Nephron progenitor cell (in vitro differentiated cells): ENCODE measurements around the gene SEC16A.

Experiments
- DNase-seq: peaks from one replicate; pipeline ENCODE4 v3.0.0; 2021
- H3K27ac Mint-ChIP-seq: 2 replicates; pipeline ENCODE4 v1.8.0; 2021; ENCODE audit warnings: mild to moderate bottlenecking, moderate library complexity, mixed read lengths
- H3K27me3 Mint-ChIP-seq: 2 replicates; pipeline ENCODE4 v1.8.0; 2021; ENCODE audit warnings: mild to moderate bottlenecking, low read depth, mixed read lengths; ENCODE audit not compliant: poor library complexity
- H3K36me3 Mint-ChIP-seq: 2 replicates; pipeline ENCODE4 v1.8.0; 2021; ENCODE audit warnings: low read depth, mixed read lengths
- H3K4me1 Mint-ChIP-seq: 2 replicates; pipeline ENCODE4 v1.8.0; 2021; ENCODE audit warnings: mixed read lengths
- H3K4me3 Mint-ChIP-seq: 2 replicates; pipeline ENCODE4 v1.8.0; 2021; ENCODE audit warnings: mild to moderate bottlenecking, moderate library complexity, mixed read lengths
- H3K9me3 Mint-ChIP-seq: 2 replicates; pipeline ENCODE4 v1.8.0; 2021; ENCODE audit warnings: mild to moderate bottlenecking, moderate library complexity, mixed read lengths
- TF ChIP-seq, protein P1 (sequence below): fragments of 200-600 bp; sonication (generic); IDR thresholded peaks from 2 replicates; pipeline ENCODE4 v1.5.0; 2021; ENCODE audit warnings: antibody characterized with exemption

SEC16A gene, protein sequence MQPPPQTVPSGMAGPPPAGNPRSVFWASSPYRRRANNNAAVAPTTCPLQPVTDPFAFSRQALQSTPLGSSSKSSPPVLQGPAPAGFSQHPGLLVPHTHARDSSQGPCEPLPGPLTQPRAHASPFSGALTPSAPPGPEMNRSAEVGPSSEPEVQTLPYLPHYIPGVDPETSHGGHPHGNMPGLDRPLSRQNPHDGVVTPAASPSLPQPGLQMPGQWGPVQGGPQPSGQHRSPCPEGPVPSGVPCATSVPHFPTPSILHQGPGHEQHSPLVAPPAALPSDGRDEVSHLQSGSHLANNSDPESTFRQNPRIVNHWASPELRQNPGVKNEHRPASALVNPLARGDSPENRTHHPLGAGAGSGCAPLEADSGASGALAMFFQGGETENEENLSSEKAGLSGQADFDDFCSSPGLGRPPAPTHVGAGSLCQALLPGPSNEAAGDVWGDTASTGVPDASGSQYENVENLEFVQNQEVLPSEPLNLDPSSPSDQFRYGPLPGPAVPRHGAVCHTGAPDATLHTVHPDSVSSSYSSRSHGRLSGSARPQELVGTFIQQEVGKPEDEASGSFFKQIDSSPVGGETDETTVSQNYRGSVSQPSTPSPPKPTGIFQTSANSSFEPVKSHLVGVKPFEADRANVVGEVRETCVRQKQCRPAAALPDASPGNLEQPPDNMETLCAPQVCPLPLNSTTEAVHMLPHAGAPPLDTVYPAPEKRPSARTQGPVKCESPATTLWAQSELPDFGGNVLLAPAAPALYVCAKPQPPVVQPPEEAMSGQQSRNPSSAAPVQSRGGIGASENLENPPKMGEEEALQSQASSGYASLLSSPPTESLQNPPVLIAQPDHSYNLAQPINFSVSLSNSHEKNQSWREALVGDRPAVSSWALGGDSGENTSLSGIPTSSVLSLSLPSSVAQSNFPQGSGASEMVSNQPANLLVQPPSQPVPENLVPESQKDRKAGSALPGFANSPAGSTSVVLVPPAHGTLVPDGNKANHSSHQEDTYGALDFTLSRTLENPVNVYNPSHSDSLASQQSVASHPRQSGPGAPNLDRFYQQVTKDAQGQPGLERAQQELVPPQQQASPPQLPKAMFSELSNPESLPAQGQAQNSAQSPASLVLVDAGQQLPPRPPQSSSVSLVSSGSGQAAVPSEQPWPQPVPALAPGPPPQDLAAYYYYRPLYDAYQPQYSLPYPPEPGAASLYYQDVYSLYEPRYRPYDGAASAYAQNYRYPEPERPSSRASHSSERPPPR (N-terminal part only)

DNA sequence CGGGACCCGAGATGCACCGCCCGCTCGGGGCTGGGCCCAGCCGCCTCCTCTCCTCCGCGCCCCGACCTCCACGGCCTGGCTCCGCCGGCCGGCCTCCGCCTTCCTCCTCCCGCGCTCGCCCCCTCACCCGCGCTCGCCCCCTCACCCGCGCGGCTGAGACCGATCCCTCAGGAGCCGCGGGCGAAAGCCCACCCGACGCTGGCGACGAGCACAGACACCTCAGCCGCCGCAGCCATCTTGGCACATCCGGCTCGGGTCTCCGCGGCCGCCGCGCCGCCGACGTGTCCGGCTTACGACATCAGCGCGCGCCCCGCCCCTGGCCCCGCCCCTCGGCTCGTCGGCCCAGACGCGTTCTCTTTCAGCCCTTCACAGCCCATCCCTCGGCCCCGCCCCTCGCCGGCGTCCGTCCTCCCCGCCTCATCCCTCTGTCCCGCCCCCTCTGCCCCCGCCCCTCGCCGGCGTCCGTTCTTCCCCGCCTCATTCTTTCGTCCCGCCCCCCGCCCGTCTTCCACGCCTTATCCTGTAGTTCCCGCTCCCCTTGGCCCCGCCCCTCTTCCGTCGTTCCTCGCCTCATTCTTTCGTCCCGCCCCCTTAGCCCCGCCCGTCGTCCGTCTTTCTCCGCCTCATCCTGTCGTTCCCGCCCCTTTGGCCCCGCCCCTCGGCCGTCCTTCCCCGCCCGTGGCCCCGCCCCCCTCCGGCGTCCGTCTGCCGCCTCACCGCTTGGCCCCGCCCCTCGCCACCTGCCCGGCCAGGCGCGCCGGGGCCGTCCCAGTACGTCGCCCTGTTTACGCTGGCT is at the start of gene SEC16A:
Gene SEC16A, minus strand, starts transcription at position 248 of the 796 bp plus-strand sequence. CDS start 5,425 bp downstream, outside the sequence.
- TF ChIP-seq, protein P1, sequence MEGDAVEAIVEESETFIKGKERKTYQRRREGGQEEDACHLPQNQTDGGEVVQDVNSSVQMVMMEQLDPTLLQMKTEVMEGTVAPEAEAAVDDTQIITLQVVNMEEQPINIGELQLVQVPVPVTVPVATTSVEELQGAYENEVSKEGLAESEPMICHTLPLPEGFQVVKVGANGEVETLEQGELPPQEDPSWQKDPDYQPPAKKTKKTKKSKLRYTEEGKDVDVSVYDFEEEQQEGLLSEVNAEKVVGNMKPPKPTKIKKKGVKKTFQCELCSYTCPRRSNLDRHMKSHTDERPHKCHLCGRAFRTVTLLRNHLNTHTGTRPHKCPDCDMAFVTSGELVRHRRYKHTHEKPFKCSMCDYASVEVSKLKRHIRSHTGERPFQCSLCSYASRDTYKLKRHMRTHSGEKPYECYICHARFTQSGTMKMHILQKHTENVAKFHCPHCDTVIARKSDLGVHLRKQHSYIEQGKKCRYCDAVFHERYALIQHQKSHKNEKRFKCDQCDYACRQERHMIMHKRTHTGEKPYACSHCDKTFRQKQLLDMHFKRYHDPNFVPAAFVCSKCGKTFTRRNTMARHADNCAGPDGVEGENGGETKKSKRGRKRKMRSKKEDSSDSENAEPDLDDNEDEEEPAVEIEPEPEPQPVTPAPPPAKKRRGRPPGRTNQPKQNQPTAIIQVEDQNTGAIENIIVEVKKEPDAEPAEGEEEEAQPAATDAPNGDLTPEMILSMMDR = no peak
- Mint-ChIP-seq H3K36me3 (peaks cover 5% of the 10 kb centered on the region), H3K4me3 (peak within 1 kb of the TSS; percentile 94), H3K27me3 (peaks cover 3% of the 10 kb centered on the region), H3K9me3 (no peaks in the 10 kb centered on the region), H3K4me1 (peaks cover 46% of the 10 kb centered on the region), H3K27ac (peak within 1 kb of the TSS; percentile 100)
- peak; percentile 100 for DNase-seq

DNA sequence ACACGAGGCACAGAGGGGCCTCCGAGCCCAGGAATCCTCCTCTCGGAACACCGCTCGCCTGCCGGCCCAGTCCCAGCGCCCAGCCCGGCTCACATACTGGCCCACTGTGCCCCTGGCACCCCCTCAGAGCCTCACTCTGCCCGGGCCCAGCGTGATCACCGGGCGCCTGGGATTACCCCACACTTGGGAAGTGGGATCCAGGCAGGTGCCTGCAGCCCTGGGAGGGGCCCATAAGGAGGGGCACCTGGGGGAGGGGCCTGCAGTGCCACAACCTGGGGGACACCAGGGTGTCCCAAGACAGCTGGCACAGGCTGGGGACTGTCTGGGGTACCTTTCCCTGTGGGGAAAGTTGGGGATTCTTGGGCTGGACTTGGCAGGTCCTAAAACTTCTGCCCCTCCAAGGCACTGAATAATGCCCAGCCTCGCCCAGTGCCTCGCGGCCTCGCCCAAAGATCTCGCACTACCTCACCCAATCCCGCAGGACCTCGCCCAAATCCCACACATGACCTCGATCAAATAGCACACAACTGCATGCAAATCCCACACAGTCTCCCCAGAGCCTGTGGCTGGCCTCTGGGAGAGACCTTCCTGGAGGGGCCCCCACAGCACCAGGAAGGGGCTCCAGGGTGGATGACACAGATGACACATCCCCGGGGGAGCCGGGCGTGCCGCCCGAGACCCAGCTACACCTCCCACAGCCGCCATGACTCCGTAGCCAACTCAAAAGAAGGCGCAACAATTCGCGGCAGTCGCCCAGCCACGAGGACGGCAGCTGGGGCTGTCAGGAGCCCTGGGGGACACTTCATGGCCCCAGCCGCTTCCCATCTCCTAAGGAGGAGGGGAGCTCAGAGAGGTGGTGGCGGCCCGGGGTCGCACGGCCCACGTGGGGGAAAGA is 49.3 kb upstream of the SEC16A start:
- DNase-seq = no peak
- peaks cover 47% of the 10 kb centered on the region for H3K4me1 Mint-ChIP-seq
- TF ChIP-seq, protein P1 = no peak
- peaks cover 7% of the 10 kb centered on the region for H3K36me3 Mint-ChIP-seq
- H3K9me3 Mint-ChIP-seq = no peaks in the 10 kb centered on the region
- H3K27ac Mint-ChIP-seq = peak overlapping the region; percentile 75
- H3K27me3 Mint-ChIP-seq = no peaks in the 10 kb centered on the region
- H3K4me3 Mint-ChIP-seq = no peak overlapping the region

DNA sequence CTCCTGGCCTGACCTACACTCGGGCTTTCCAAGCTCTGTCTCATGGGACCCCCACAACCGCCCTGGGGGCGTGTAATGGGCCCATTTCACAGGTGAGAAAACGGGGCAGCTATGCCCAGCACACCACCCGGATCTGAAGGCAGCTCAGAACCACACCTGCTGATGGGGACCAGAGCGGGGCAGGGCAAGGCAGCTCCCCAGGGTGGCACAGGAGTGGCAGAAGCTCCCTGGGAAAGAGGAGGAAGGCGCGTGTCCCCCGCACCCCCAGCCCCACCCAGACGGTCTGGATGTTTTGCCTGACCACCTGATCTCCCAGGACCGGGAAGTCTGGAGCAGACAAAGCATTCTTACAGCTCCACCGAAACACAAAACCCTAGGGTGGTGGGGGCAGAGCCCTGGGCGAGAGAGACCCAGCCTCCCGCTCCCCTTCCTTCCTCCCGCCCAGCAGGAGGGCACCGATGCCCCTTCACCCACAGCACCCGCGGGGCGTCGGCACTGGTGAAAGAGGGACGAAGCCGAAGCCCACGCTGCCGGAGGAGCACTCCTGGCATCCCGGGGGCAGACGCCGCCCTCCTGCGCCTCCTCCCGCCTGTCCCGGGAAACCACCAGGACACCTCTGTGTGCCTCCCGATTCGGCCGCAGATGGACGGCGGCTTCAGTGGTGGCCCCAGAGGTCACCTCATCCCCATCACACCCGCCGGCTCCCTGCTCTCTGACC is 48.5 kb upstream of the SEC16A start:
- TF ChIP-seq, protein P1 = no peak
- Mint-ChIP-seq H3K27me3 (no peaks in the 10 kb centered on the region), H3K36me3 (peaks cover 4% of the 10 kb centered on the region), H3K27ac (peak overlapping the region; percentile 29), H3K4me1 (peaks cover 51% of the 10 kb centered on the region), H3K9me3 (no peaks in the 10 kb centered on the region), H3K4me3 (no peak overlapping the region)
- DNase-seq = no peak

DNA sequence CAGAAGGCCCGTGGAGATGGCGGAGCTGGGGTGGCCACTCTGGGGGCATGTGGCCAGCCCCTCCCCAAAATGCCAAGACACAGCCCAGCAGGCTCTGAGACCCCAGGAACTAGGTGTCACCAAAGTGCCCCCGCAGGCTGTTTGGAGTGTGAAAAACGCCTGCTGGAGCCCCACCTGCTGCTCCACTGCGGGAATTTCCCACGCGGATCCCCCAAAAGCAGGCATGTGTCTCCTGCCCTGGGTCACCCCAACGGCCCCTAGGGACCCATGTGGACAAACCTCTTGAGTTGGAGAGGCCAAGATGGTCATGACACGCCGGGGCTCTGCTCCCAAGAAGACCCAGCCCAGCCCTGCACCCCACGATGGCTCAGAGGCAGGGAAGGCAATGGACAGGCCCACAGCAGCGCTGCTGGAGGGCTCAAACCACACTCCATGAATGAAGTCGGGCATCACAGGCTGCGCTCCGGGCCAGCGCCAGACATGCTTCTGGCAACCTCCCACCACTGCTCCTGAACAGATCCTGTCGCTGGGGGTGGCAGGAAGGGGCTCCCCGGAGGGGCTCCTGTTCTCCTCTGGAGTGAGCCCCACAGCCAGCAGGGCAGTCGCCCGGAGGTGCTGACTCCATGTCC is 47.7 kb upstream of the SEC16A start:
- TF ChIP-seq, protein P1 = no peak
- no peaks in the 10 kb centered on the region for H3K9me3 Mint-ChIP-seq
- no peak overlapping the region for H3K4me3 Mint-ChIP-seq

More for the DNA sequence above, 47.7 kb upstream of the SEC16A start:
- DNase-seq = no peak
- Mint-ChIP-seq H3K27me3 (no peaks in the 10 kb centered on the region), H3K36me3 (peaks cover 4% of the 10 kb centered on the region), H3K27ac (peak overlapping the region; percentile 64), H3K4me1 (peaks cover 59% of the 10 kb centered on the region)
